HFF-Myc (cell line): ENCODE results near the gene SCAPER.

Experiments used
- DNase-seq: peaks from one replicate; pipeline ENCODE4 v3.0.0-alpha.2; 2011; ENCODE audit warnings: low read depth; ENCODE audit errors: extremely low read depth
- H3K4me3 ChIP-seq: replicated peaks from 2 replicates; pipeline ENCODE4 v1.5.1; 2011; ENCODE audit warnings: low read depth, mild to moderate bottlenecking, control low read depth, low read length
- TF ChIP-seq, protein P1 (sequence below): IDR thresholded peaks from 2 replicates; pipeline ENCODE4 v1.5.1; 2012; ENCODE audit warnings: mild to moderate bottlenecking, low read depth, low read length, control low read depth; ENCODE audit errors: missing control alignments

The SCAPER gene

DNA sequence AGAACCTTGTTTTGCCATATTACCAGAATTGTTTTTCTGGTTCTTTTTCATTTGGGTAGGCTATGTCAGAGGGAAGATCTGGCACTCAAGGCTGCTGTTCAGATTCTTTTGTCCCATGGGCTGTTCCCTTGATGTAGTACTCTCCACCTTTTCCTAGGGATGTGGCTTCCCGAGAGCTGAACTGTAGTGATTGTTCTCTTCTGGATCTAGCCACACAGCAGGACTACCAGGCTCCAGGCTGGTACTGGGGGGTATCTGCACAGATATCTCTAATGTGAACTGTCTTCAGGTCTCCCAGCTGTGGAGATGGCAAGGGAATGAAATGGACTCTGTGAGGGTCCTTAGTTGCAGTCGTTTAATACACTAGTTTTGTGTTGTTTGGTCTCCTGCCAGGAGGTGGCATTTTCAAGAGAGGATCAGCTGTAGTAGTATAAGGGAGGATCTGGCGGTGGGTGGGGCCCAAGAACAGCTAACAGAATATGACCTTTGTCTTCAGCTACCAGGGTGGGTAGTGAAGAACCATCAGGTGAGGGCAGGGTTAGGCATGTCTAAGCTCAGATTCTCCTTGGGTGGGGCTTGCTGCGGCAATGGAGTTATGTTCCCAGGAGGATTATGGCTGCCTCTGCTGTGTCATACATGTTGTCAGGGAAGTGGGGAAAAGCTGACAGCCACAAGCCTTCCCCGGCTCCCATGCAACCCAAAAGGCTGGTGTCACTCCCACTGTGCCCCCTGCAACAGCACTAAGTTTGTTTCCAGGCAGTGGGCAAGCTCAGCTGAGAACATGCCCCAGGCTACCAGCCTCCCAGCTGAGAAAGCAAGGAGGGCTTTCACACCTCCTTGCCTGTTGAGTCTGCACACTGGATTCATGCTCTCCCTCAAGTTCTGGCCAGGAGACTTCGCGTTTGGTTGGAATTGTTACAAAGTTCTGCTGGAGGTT, 316.1 kb downstream of the SCAPER start:
- TF ChIP-seq, protein P1, sequence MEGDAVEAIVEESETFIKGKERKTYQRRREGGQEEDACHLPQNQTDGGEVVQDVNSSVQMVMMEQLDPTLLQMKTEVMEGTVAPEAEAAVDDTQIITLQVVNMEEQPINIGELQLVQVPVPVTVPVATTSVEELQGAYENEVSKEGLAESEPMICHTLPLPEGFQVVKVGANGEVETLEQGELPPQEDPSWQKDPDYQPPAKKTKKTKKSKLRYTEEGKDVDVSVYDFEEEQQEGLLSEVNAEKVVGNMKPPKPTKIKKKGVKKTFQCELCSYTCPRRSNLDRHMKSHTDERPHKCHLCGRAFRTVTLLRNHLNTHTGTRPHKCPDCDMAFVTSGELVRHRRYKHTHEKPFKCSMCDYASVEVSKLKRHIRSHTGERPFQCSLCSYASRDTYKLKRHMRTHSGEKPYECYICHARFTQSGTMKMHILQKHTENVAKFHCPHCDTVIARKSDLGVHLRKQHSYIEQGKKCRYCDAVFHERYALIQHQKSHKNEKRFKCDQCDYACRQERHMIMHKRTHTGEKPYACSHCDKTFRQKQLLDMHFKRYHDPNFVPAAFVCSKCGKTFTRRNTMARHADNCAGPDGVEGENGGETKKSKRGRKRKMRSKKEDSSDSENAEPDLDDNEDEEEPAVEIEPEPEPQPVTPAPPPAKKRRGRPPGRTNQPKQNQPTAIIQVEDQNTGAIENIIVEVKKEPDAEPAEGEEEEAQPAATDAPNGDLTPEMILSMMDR: no peak
- H3K4me3 ChIP-seq: no peak overlapping the region
- no peak for DNase-seq

DNA sequence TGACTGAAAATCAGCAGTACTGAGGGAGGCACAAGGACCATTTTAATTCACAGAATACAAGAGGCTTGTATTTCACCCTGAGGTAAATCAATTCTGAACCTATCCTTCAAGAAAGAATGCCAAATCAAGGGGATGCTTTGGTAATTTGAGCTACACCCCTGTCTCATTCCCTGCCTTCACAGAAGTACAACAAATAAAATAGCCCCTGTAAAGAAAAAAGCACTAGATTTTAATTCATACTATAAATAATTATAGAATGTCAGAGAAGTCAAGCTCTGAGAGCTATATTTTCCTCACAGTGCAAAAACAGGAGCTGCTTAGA, 319.6 kb downstream of the SCAPER start:
- no peak for DNase-seq
- TF ChIP-seq, protein P1: no peak
- no peak overlapping the region for H3K4me3 ChIP-seq

DNA sequence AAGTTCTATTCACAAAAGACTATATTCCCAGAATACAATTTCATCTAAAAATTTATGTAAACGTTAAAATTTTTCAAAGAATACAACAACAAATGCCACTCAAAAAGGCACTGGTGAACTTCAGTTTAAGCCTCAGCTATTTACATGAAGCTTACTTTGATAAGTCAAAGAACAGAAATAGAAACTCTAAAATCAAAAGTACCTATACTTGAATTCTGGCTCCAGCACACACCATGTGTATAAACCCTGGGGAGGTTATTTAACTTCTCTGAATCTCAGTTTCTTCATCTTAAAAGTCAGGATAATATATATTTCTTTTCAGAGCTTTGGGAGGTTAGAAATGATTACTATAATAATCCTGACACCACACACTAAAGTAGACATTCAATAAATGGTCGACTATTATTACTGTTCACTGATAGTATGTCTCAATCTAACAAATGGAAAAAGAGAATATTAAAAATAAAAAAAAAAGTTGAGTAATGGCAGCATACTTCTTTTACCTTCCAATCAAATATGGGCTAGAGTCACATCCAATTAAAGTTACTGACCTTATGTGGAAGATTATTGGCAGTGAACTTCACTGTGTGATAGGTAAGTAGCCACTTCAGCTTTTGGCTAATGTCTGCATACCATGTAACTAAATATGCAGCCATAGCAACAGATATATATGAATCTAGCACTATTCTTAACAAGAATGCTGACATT, 320.1 kb downstream of the SCAPER start:
- DNase-seq: no peak
- TF ChIP-seq, protein P1: no peak
- H3K4me3 ChIP-seq: no peak overlapping the region

DNA sequence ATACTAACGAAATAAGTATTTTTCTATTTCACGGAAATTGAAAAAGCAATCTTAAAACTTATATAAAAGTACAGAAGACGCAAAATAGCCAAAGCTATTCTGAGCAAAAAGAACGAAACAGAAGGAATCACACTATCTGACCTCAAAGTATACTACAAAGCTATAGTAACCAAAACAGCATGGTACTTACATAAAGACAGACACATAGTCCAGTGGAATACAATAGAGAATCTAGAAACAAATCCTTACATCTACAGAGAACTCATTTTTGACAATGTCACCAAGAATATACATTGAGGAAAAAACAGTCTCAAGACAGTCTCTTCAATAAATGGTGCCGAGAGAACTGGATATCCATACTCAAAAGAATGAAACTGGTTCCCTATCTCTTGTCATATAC, 322.6 kb downstream of the SCAPER start:
- TF ChIP-seq, protein P1: no peak
- no peak for DNase-seq
- H3K4me3 ChIP-seq: no peak overlapping the region

DNA sequence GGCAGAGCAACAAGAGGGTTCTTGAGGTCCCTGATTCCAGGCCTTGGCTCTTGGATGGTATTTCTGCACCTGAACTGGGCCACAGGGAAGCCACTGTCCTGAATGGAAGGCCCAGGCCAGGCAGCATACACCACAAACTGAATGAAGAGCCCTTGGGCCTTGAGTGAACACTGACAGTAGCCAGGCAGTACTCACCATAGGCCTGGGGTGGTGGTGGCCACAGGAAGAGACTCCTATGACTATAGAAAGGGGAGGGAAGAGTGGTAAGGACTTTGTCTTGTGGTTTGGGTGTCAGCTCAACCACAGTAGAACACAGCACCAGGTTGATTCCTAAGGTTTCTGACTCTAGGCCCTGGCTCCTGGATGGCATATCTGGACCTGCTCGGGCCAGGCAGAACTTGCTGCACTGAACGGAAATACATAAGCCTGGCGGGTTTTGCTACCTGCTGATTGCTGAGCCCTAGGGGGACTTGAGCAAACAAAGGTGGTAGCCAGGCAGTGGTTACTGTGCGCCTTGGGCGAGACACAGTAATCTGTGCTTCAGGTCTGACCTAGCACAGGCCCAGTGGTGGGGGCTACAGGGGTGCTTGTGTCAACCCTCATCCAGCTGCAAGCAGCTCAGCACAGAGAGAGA, 327.1 kb downstream of the SCAPER start:
- no peak for DNase-seq
- no peak overlapping the region for H3K4me3 ChIP-seq
- TF ChIP-seq, protein P1: no peak

DNA sequence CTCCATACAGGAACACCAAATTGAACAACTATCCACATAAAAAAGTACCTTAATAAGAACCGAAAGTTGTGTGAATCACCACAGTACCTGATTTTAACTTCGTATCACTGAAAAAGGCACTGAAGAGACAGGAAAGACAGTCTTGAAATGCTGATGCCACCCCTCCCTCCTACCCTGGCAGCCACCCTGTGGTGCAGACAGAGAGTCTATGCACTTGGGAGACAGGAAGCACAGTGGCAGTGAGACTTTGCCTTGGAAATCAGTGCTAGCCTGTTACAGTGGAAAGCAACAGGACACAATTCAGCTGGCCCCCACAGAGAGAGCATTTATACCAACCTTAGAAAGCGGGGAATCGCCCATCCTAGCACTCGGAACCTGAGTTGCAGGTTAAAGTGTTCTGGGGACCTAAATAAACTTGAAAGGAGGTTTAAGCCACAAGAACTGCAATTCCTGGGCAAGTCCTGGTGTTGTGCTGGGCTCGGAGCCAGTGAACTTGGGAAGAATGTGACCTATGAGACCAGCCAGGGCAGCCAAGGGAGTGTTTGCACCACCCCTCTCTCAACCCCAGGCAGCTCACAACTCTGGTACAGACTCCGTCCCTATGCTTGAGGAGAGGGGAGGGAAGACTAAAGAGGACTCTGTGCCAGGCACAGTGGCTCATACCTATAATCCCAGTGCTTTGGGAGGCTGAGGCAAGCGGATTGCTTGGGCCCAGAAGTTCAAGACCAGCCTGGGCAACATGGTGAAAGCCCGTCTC, 328.4 kb downstream of the SCAPER start:
- peak; percentile 14 for DNase-seq
- TF ChIP-seq, protein P1: no peak
- H3K4me3 ChIP-seq: no peak overlapping the region
